Colonic mucosa (tissue), 4 donors: ENCODE data around the gene SMC1B. TPM values are rescaled to one million over a fixed set of nuclear protein-coding genes. Genes with fewer than 3 reads are reported as not detected.
"Not testable (repeated sequence)": the region's sequence is repeated elsewhere in the genome, so short reads cannot be mapped to it uniquely, and the experiment has no call there.

ENCODE experiments used
- DNase-seq: peaks from one replicate; pipeline ENCODE4 v3.0.0-alpha.2; 2020
- H3K27ac ChIP-seq: fragments of 200-600 bp; one replicate; pipeline ENCODE4 v1.8.0; 2021
- H3K27me3 ChIP-seq: fragments of 200-600 bp; one replicate; pipeline ENCODE4 v1.8.0; 2021
- H3K36me3 ChIP-seq: fragments of 200-600 bp; one replicate; pipeline ENCODE4 v1.8.0; 2021
- H3K4me1 ChIP-seq: fragments of 200-600 bp; one replicate; pipeline ENCODE4 v1.8.0; 2021; ENCODE audit warnings: mild to moderate bottlenecking
- H3K4me3 ChIP-seq: fragments of 200-600 bp; one replicate; pipeline ENCODE4 v1.8.0; 2021
- H3K9ac ChIP-seq, 2 donors: one replicate each; pipeline ENCODE4 v1.7.0; 2013; ENCODE audit warnings: control low read depth in 2 of 2, low read depth in 2 of 2, low read length in 2 of 2
- H3K9me3 ChIP-seq: fragments of 200-600 bp; one replicate; pipeline ENCODE4 v1.8.0; 2021
- intact Hi-C: fragments of 100-400 bp; cut with DNase I; formaldehyde crosslinking; loops from one replicate; pipeline ENCODE4 v1.14.1; 2022
- total RNA-seq, 2 donors: library from RNA; stranded (reverse); fragmentation: NEBNext Ultra II Directional in 1 of 2; extraction: Animal tissue kit (Norgen Biotek cat#: 25700) in 1 of 2; gene quantifications; one replicate each; pipeline ENCODE4 v1.2.1, GENCODE V29; 2021
- TF ChIP-seq, protein P1 (sequence below): fragments of 200-600 bp; IDR thresholded peaks from one replicate; pipeline ENCODE4 v1.8.0; 2022; ENCODE audit warnings: antibody characterized with exemption, mild to moderate bottlenecking
- donor health status: healthy.
- donor health status: DM: no; HTN: no; CAD: no.
- donor health status: DM: no; HTN: no; CAD: no.

Gene SMC1B
- total RNA-seq, 2 donors from 2014 or later = 0.15 TPM; not detected in 1

DNA sequence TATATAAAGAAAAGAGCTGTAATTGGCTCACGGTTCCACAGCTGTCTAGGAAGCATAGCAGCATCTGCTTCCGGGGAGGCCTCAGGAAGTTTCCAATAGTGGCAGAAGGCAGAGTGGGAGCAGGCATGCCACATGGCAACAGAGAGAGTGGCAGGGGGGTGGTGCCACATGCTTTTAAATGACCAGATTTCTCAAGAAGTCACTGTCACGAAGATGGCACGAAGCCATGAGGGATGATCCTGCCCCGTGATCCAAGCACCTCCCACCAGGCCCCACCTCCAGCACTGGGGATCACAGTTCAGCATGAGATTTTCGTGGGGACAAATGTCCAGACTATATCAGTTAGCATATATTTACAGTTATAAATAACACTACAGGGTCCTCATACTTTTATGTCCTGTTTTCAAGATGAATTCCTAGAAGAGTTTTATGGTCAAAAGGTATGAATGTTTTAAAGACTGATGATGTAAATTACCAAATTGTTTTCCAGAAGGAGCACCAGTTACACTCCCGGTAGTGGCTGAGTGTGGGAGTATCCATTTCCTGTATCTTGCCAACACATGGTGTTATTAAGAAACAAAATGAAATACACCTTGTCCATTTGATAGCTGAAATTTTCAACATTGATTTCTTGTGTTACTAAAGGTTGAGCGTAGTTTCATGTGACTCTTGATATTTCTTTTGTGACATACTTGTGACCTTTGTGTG, 84.4 kb downstream of the SMC1B start:
- intact Hi-C loops = loop anchor here (10.0 kb wide), 2 partner anchors 86 to 226 kb away; partner anchors contain the start of genes RIBC2 and SMC1B
- peaks cover 6% of the 10 kb centered on the region for H3K36me3 ChIP-seq
- no peak for DNase-seq
- no peaks in the 10 kb centered on the region for H3K9me3 ChIP-seq
- H3K4me1 ChIP-seq = no peaks in the 10 kb centered on the region
- no peak overlapping the region for H3K27ac ChIP-seq
- TF ChIP-seq, protein P1, sequence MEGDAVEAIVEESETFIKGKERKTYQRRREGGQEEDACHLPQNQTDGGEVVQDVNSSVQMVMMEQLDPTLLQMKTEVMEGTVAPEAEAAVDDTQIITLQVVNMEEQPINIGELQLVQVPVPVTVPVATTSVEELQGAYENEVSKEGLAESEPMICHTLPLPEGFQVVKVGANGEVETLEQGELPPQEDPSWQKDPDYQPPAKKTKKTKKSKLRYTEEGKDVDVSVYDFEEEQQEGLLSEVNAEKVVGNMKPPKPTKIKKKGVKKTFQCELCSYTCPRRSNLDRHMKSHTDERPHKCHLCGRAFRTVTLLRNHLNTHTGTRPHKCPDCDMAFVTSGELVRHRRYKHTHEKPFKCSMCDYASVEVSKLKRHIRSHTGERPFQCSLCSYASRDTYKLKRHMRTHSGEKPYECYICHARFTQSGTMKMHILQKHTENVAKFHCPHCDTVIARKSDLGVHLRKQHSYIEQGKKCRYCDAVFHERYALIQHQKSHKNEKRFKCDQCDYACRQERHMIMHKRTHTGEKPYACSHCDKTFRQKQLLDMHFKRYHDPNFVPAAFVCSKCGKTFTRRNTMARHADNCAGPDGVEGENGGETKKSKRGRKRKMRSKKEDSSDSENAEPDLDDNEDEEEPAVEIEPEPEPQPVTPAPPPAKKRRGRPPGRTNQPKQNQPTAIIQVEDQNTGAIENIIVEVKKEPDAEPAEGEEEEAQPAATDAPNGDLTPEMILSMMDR = no peak
- H3K9ac ChIP-seq = no peak overlapping the region
- no peaks in the 10 kb centered on the region for H3K27me3 ChIP-seq
- no peak overlapping the region for H3K4me3 ChIP-seq

DNA sequence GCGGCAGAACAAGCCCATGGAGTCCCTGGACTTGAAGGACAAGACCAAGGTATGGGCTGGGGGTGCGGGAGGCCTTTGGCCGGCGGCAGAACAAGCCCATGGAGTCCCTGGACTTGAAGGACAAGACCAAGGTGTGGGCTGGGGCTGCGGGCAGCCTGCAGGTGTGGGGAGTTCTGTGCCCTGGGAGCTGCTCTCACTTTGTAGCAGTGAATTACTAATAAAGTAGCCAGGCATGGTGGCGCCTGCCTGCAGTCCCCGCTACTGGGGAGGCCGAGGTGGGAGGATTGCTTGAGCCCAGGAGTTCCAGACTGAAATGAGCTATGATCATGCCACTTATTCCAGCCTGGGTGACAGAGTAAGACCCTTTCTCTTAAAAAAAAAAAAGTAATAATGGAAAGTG, 85.1 kb downstream of the SMC1B start:
- H3K27me3 ChIP-seq, H3K9ac ChIP-seq, DNase-seq, H3K9me3 ChIP-seq, H3K36me3 ChIP-seq, H3K4me1 ChIP-seq, H3K4me3 ChIP-seq, H3K27ac ChIP-seq: not testable (repeated sequence)
- intact Hi-C loops = loop anchor here (10.0 kb wide), 2 partner anchors 87 to 227 kb away; partner anchors contain the start of genes RIBC2 and SMC1B

DNA sequence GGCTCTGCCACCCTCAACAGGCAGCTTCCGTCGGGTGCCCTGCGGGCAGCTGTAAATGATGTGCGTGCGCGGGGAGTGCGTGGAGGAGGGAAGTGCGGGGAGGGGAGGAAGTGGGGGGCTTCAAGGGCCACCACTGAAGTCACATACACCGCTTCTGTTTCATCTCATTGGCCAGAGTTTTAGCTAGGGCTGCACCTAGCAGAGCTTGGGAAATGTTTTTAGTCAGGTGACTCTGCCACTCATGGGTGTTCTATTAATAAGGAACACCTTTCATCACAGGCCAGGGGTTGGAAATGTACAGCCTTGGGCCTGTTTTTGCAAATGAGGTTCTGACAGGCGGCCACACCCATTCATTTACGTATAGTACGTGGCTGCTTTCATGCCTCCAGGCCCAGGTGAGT, 89.1 kb downstream of the SMC1B start:
- Histone ChIP-seq H3K27me3 (no peaks in the 10 kb centered on the region), H3K27ac (no peak overlapping the region), H3K9ac (no peak overlapping the region), H3K9me3 (no peaks in the 10 kb centered on the region), H3K4me1 (no peaks in the 10 kb centered on the region), H3K4me3 (no peak overlapping the region), H3K36me3 (peaks cover 9% of the 10 kb centered on the region)
- TF ChIP-seq, protein P1 = no peak
- DNase-seq = no peak
- intact Hi-C loops = loop anchor here (10.0 kb wide), 2 partner anchors 90 to 230 kb away; partner anchors contain the start of genes RIBC2 and SMC1B

DNA sequence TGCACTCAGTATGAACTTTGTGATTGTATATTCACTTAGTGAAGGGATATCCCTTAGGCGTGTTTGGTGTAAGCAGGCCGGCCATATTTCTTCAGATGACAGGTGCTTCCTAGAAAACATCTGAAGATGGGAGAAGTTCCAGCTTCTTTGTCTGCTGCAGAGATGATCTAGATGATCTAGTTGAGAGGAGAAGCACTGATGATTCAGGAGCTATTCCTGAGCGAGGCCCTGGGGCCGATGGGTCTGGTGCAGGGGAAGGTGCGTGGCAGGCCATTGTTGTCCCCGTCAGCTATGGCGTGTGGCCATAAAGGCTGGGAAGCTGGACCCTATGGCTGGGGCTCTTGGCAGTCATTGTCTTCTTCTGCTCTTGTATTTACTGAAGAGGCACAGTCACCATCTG, 89.7 kb downstream of the SMC1B start:
- no peaks in the 10 kb centered on the region for H3K4me1 ChIP-seq
- DNase-seq = no peak
- H3K27ac ChIP-seq = no peak overlapping the region
- H3K9ac ChIP-seq = no peak overlapping the region
- TF ChIP-seq, protein P1 = no peak
- H3K9me3 ChIP-seq = no peaks in the 10 kb centered on the region
- H3K36me3 ChIP-seq = peaks cover 9% of the 10 kb centered on the region
- no peak overlapping the region for H3K4me3 ChIP-seq
- no peaks in the 10 kb centered on the region for H3K27me3 ChIP-seq
- intact Hi-C loops = loop anchor here (10.0 kb wide), 2 partner anchors 91 to 231 kb away; partner anchors contain the start of genes RIBC2 and SMC1B

DNA sequence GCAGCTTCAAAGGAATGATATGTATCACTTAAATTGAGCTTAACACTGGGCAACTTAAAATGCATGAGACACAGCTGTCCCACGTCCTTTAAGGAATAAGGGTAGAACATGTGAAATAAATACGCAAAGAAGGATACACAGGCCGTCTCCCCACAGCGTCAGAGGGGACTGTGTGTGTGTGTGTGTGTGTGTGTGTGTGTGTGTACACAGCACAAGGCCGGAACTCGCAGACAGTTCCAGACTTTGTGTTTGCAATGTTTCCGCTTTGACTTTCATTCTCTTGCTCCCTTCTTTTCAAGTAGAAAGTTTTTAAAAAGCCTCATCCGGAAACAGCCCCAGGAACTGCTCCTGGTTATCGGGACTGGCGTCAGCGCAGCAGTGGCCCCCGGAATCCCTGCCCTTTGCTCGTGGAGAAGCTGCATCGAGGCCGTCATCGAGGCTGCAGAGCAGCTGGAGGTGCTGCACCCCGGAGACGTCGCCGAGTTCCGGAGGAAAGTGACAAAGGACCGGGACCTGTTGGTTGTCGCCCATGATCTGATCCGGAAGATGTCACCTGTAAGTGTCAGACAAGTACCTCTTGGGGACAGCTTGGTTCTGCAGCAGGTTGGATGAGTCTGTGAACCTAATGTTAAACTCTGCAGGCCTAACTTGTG, 90.4 kb downstream of the SMC1B start:
- no peaks in the 10 kb centered on the region for H3K27me3 ChIP-seq
- no peaks in the 10 kb centered on the region for H3K9me3 ChIP-seq
- intact Hi-C loops = loop anchor here (10.0 kb wide), 2 partner anchors 92 to 232 kb away; partner anchors contain the start of genes RIBC2 and SMC1B
- H3K4me3 ChIP-seq = no peak overlapping the region
- H3K27ac ChIP-seq = no peak overlapping the region
- no peaks in the 10 kb centered on the region for H3K4me1 ChIP-seq
- no peak overlapping the region for H3K9ac ChIP-seq
- TF ChIP-seq, protein P1 = no peak
- DNase-seq = no peak
- peaks cover 9% of the 10 kb centered on the region for H3K36me3 ChIP-seq
